Small intestine (tissue), 7 donors: ENCODE measurements around the gene KANSL1L. TPM values are rescaled to one million over a fixed set of nuclear protein-coding genes. Genes with fewer than 3 reads are reported as not detected.

Experiments used
- DNase-seq, 2 donors: peaks; one replicate each; pipeline versions ENCODE4 v3.0.0 to v3.0.0-alpha.2; 2013
- FAIRE-seq: peaks from 2 replicates; lab custom pipeline; 2012; peaks lifted over from hg19 to GRCh38; lab: Jason Lieb, UNC
- H3K27ac ChIP-seq, 3 donors: one replicate each; pipeline ENCODE4 v1.5.1; 2013; ENCODE audit warnings: low read length in 2 of 3, mild to moderate bottlenecking in 2 of 3, control low read depth in 1 of 3, inconsistent platforms in 1 of 3, low read depth in 1 of 3, moderate library complexity in 1 of 3
- H3K27me3 ChIP-seq, 3 donors: one replicate each; pipeline ENCODE4 v1.6.1; 2013; ENCODE audit warnings: low read length in 3 of 3, inconsistent platforms in 1 of 3; ENCODE audit not compliant: control insufficient read depth in 3 of 3, insufficient read depth in 3 of 3
- H3K36me3 ChIP-seq, 3 donors: one replicate each; pipeline ENCODE4 v1.6.1; 2013; ENCODE audit warnings: low read length in 3 of 3, inconsistent platforms in 1 of 3, low read depth in 1 of 3, mild to moderate bottlenecking in 1 of 3, moderate library complexity in 1 of 3; ENCODE audit not compliant: control insufficient read depth in 3 of 3, insufficient read depth in 2 of 3
- H3K4me1 ChIP-seq, 3 donors: one replicate each; pipeline ENCODE4 v1.6.1; 2013; ENCODE audit warnings: low read length in 2 of 3, inconsistent platforms in 1 of 3, low read depth in 1 of 3, mild to moderate bottlenecking in 1 of 3, moderate library complexity in 1 of 3; ENCODE audit not compliant: control insufficient read depth in 3 of 3, insufficient read depth in 2 of 3
- H3K4me3 ChIP-seq, 3 donors: one replicate each; pipeline ENCODE4 v1.5.1; 2013; ENCODE audit warnings: low read length in 3 of 3, control low read depth in 1 of 3, inconsistent platforms in 1 of 3, low read depth in 1 of 3, mild to moderate bottlenecking in 1 of 3, moderate library complexity in 1 of 3
- H3K9me3 ChIP-seq, 2 donors: one replicate each; pipeline ENCODE4 v1.6.1; 2013; ENCODE audit warnings: low read depth in 1 of 2, low read length in 1 of 2; ENCODE audit not compliant: control insufficient read depth in 2 of 2, insufficient read depth in 1 of 2
- WGBS, 3 donors: extraction: QIAGEN DNeasy Blood & Tissue Kit; methylation state at CpG; one replicate each; pipeline ENCODE4 v1.1.7; 2013; 5-methylcytosine and 5-hydroxymethylcytosine counted together
- polyA plus RNA-seq, 4 donors: library from polyadenylated mRNA; stranded (reverse) in 3 of 4; unstranded in 1 of 4; fragments of 200-250 nt in 3 of 4; fragments of 120-200 nt in 1 of 4; gene quantifications; one replicate each; pipeline versions ENCODE4 v1.2.1 to v1.2.3, GENCODE V29; 2013
- donor health status: healthy with polysubstance abuse.
- donor health status: control.
- donor health status: control.
- donor health status: Bipolar disorder and iron deficiency.
- donor health status: healthy.

Gene KANSL1L
- polyA plus RNA-seq, 4 donors, result 1.8 to 22.2 (median 3.0) TPM

DNA sequence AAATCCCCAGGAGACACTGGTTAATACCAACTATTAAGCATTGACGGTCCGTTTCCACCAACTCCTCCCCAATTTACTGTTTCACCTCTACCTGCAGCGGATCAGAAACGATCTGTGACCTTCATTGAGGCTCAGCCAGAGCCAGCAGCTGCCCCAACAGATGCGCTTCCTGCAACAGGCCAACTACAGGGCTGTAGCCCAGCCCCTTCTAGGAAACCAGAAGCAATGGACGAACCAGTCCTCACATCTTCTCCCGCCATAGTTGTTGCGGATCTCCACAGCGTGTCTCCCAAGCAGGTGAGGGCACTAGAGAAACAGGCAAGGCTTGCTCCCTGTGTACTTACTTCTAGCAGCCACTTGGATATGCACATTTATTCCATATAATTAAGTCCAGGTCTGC is 177.2 kb downstream of the KANSL1L start:
- no peak for FAIRE-seq
- H3K27ac ChIP-seq, result no peak overlapping the region
- H3K36me3 ChIP-seq, result no peaks in the 10 kb centered on the region
- H3K27me3 ChIP-seq, result peaks cover 0 to 3% (median 0%) of the 10 kb centered on the region in 3 donors
- no peaks in the 10 kb centered on the region for H3K4me1 ChIP-seq
- H3K9me3 ChIP-seq, result no peaks in the 10 kb centered on the region
- 90 to 91% (median 90%) methylated on average over 9 of the region's 9 CpGs for WGBS, 3 donors
- no peak overlapping the region for H3K4me3 ChIP-seq
- no peak for DNase-seq

DNA sequence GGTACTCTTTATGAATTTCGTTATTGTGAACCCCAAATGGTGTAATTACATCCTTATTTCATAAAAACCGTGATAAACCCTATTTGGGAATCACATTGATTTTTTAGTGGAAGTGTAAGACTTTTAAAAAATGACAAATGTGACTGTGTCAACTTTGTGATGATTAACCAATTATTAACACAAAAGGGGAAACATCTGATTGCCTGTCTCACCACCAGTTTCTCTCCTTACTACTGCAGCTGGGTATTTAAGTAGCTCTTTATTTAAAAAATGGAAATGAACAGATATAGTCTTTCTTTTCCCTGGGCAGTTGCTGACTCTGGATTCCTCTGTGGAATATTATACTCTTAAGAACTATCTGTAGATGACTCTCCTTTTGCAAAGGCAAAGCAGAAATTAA is 180.4 kb downstream of the KANSL1L start:
- FAIRE-seq (no peak), DNase-seq (no peak)
- H3K4me1 ChIP-seq, result no peaks in the 10 kb centered on the region
- H3K4me3 ChIP-seq, result no peak overlapping the region
- H3K27ac ChIP-seq, result no peak overlapping the region
- no peaks in the 10 kb centered on the region for H3K9me3 ChIP-seq
- H3K36me3 ChIP-seq, result no peaks in the 10 kb centered on the region
- peaks cover 0 to 3% (median 0%) of the 10 kb centered on the region in 3 donors for H3K27me3 ChIP-seq
- WGBS, 3 donors, result 63 to 65% (median 63%) methylated on average over 2 of the region's 2 CpGs

GRCh38 chr2:209988010-209988409 is 183.2 kb downstream of the KANSL1L start:
- FAIRE-seq (no peak), DNase-seq (no peak)
- Histone ChIP-seq H3K27me3 (peaks cover 0 to 3% (median 0%) of the 10 kb centered on the region in 3 donors), H3K36me3 (no peaks in the 10 kb centered on the region), H3K4me3 (no peak overlapping the region), H3K27ac (no peak overlapping the region), H3K9me3 (no peaks in the 10 kb centered on the region), H3K4me1 (no peaks in the 10 kb centered on the region)
- 22 to 33% (median 27%) methylated on average over 4 of the region's 4 CpGs for WGBS, 3 donors

DNA sequence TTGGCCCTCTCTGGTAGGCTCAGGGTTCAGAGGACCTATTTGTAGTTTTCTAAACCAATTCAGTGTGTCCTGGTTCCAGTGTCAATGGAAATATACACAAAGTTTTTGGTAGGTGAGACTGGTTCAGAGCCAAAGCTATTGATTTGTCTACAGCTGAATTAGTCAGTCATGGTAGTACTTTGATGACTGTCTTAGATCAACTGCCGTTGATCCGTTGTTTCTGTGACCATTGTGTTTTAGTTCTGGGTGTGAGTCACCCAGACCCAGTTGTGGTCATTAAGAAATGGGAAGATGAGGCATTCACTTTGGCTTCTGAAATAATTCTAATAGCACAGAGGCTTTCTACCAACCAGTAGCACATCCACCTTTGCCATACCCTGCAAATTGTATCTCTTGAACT is 184.8 kb downstream of the KANSL1L start:
- Histone ChIP-seq H3K36me3 (no peaks in the 10 kb centered on the region), H3K27me3 (peaks cover 0 to 4% (median 3%) of the 10 kb centered on the region in 3 donors), H3K9me3 (no peaks in the 10 kb centered on the region), H3K27ac (no peak overlapping the region), H3K4me3 (no peak overlapping the region), H3K4me1 (no peaks in the 10 kb centered on the region)
- no peak for DNase-seq
- FAIRE-seq, result no peak
- 76 to 92% (median 79%) methylated on average over 2 of the region's 2 CpGs for WGBS, 3 donors

DNA sequence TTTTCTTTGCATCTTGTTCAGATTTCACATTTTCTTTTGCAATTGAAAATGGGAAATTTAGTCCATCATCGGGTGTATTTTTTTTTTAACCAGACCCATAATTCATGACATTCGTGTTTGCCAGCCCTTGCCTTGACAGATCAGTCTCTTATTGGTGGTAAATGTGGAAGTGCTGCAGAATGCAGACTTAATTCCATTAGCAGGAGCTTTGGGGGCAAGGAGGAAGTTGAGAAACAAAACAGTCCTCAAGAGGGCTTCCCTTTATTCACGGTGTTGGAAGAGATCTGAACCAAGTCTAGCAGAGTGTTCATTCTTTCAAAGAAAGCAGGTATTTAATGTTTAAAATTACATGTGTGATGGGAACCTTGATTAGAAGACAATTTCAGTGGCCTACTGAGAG is 185.3 kb downstream of the KANSL1L start:
- no peak for DNase-seq
- FAIRE-seq, result no peak
- 52 to 69% (median 60%) methylated on average over 3 of the region's 3 CpGs for WGBS, 3 donors

GRCh38 chr2:209984291-209984690 is 186.9 kb downstream of the KANSL1L start:
- no peak for FAIRE-seq
- WGBS, 3 donors, result 85 to 94% (median 94%) methylated on average over 2 of the region's 2 CpGs

More for the DNA sequence above, 185.3 kb downstream of the KANSL1L start:
- H3K36me3 ChIP-seq, result no peaks in the 10 kb centered on the region
- H3K27me3 ChIP-seq, result peaks cover 0 to 4% (median 3%) of the 10 kb centered on the region in 3 donors
- H3K9me3 ChIP-seq, result no peaks in the 10 kb centered on the region
- H3K27ac ChIP-seq, result no peak overlapping the region
- no peaks in the 10 kb centered on the region for H3K4me1 ChIP-seq
- H3K4me3 ChIP-seq, result no peak overlapping the region

GRCh38 chr2:209977386-209978239 is 193.6 kb downstream of the KANSL1L start:
- Histone ChIP-seq H3K9me3 (no peaks in the 10 kb centered on the region), H3K27ac (no peak overlapping the region), H3K4me3 (no peak overlapping the region), H3K4me1 (no peaks in the 10 kb centered on the region), H3K36me3 (no peaks in the 10 kb centered on the region), H3K27me3 (peaks cover 0 to 7% (median 0%) of the 10 kb centered on the region in 3 donors)
- WGBS, 3 donors, result 75 to 91% (median 78%) methylated on average over 2 of the region's 2 CpGs
- DNase-seq (peak; percentile 49 to 50), FAIRE-seq (peak; percentile 76)

More at GRCh38 chr2:209984291-209984690, 186.9 kb downstream of the KANSL1L start:
- Histone ChIP-seq H3K36me3 (no peaks in the 10 kb centered on the region), H3K9me3 (no peaks in the 10 kb centered on the region), H3K4me1 (no peaks in the 10 kb centered on the region), H3K27me3 (peaks cover 0 to 4% (median 3%) of the 10 kb centered on the region in 3 donors), H3K4me3 (no peak overlapping the region), H3K27ac (no peak overlapping the region)
- DNase-seq, result no peak

GRCh38 chr2:209976698-209977385 is 194.4 kb downstream of the KANSL1L start:
- FAIRE-seq, result no peak
- no peak for DNase-seq
- Histone ChIP-seq H3K4me3 (no peak overlapping the region), H3K9me3 (no peaks in the 10 kb centered on the region), H3K36me3 (no peaks in the 10 kb centered on the region), H3K4me1 (no peaks in the 10 kb centered on the region), H3K27me3 (peaks cover 0 to 2% (median 0%) of the 10 kb centered on the region in 3 donors), H3K27ac (no peak overlapping the region)
- WGBS, 3 donors, result 61 to 87% (median 76%) methylated on average over 9 of the region's 9 CpGs
